Endothelial cell of umbilical vein (primary cell): Measurements from ENCODE around the gene MASP2. TPM values are rescaled to one million over a fixed set of nuclear protein-coding genes. Genes with fewer than 3 reads are reported as not detected.
"Not testable (repeated sequence)": the region's sequence is repeated elsewhere in the genome, so short reads cannot be mapped to it uniquely, and the experiment has no call there.

ENCODE experiments used
- BruUV-seq: library from RNA; stranded (reverse); fragments of 400-500 nt; replicated peaks from 2 replicates; lab custom pipeline; 2021; lab: Mats Ljungman, UMichigan
- CTCF ChIA-PET: fragments of 300-600, 350-600 bp; sonication (Branson Sonifier 250); formaldehyde crosslinking; loops from one replicate; lab custom pipeline; 2021; ENCODE audit warnings: antibody characterized with exemption, inconsistent platforms; lab: Charles Lee
- POLR2A ChIA-PET: fragments of 300-600, 350-600 bp; sonication (Branson Sonifier 250); formaldehyde crosslinking; loops from one replicate; lab custom pipeline; 2021; ENCODE audit warnings: antibody characterized with exemption, inconsistent platforms; lab: Charles Lee
- DNase-seq: peaks from one replicate; pipeline ENCODE4 v3.0.0-alpha.2; 2011; ENCODE audit warnings: low read depth, low spot score
- FAIRE-seq: peaks from 2 replicates; lab custom pipeline; 2011; peaks lifted over from hg19 to GRCh38; lab: Jason Lieb, UNC
- H2AFZ ChIP-seq: 2 replicates; pipeline ENCODE4 v1.6.0; 2012; ENCODE audit warnings: low read depth, low read length, control low read depth, inconsistent platforms
- H3K27ac ChIP-seq: 2 replicates; pipeline ENCODE4 v1.5.1; 2011; ENCODE audit warnings: low read depth, mild to moderate bottlenecking, control low read depth, low read length, moderate library complexity; ENCODE audit not compliant: insufficient read depth
- H3K27me3 ChIP-seq, 2 experiments: 2 replicates each; pipeline versions ENCODE4 v1.6.0 to v1.6.1; 2011; ENCODE audit warnings: low read length in 2 of 2, mixed read lengths in 1 of 2; ENCODE audit not compliant: control insufficient read depth in 2 of 2, insufficient read depth in 2 of 2
- H3K36me3 ChIP-seq, 2 experiments: 2 replicates in 1 of 2; 3 replicates in 1 of 2; pipeline ENCODE4 v1.5.1; 2011; ENCODE audit warnings: low read length in 2 of 2, mild to moderate bottlenecking in 1 of 2, moderate library complexity in 1 of 2; ENCODE audit not compliant: control insufficient read depth in 2 of 2, insufficient read depth in 2 of 2; ENCODE audit errors: extremely low read depth in 1 of 2
- H3K4me1 ChIP-seq: 3 replicates; pipeline ENCODE4 v1.5.1; 2011; ENCODE audit warnings: mild to moderate bottlenecking, low read length; ENCODE audit not compliant: control insufficient read depth, insufficient read depth; ENCODE audit errors: extremely low read depth
- H3K4me2 ChIP-seq: 2 replicates; pipeline ENCODE4 v1.6.1; 2011; ENCODE audit warnings: low read length, control low read depth, mixed read lengths; ENCODE audit not compliant: insufficient read depth
- H3K4me3 ChIP-seq, 3 experiments: fragments of 200-600 bp in 1 of 3; sonication (generic), shearing (Covaris generic) in 1 of 3; replicated peaks in 1 of 3; 2 replicates each; pipeline ENCODE4 v1.5.1; 2011 to 2016; ENCODE audit warnings: control low read depth in 3 of 3, low read length in 3 of 3, mild to moderate bottlenecking in 2 of 3, inconsistent platforms in 1 of 3, low read depth in 1 of 3, moderate library complexity in 1 of 3; ENCODE audit not compliant: insufficient read depth in 1 of 3
- H3K79me2 ChIP-seq: 2 replicates; pipeline ENCODE4 v1.6.0; 2012; ENCODE audit warnings: low read length, inconsistent platforms; ENCODE audit not compliant: control insufficient read depth, insufficient read depth
- H3K9ac ChIP-seq: replicated peaks from 2 replicates; pipeline ENCODE3; 2011; ENCODE audit warnings: low read length, control low read depth; ENCODE audit not compliant: insufficient read depth; ENCODE audit errors: extremely low read depth
- H3K9me1 ChIP-seq: replicated peaks from 3 replicates; pipeline ENCODE4 v1.6.0; 2011; ENCODE audit warnings: mild to moderate bottlenecking, low read length; ENCODE audit not compliant: control insufficient read depth, insufficient read depth; ENCODE audit errors: extremely low read depth
- H3K9me3 ChIP-seq: replicated peaks from 2 replicates; pipeline ENCODE4 v1.5.1; 2012; ENCODE audit warnings: low read length, inconsistent platforms; ENCODE audit not compliant: control insufficient read depth, insufficient read depth
- H4K20me1 ChIP-seq: replicated peaks from 2 replicates; pipeline ENCODE3; 2011; ENCODE audit warnings: mild to moderate bottlenecking, low read length; ENCODE audit not compliant: control insufficient read depth, insufficient read depth; ENCODE audit errors: extremely low read depth
- CTCF ChIP-seq, 2 donors: IDR thresholded peaks; 1 replicate in 1 of 2; 2 replicates in 1 of 2; pipeline ENCODE4 v1.5.1; 2011; ENCODE audit warnings: low read length in 2 of 2, mild to moderate bottlenecking in 2 of 2, moderate library complexity in 2 of 2, control low read depth in 1 of 2, inconsistent platforms in 1 of 2, low read depth in 1 of 2; ENCODE audit not compliant: insufficient read depth in 1 of 2; ENCODE audit errors: extremely low read depth in 1 of 2
- GATA2 ChIP-seq: IDR thresholded peaks from 2 replicates; pipeline ENCODE4 v1.7.0; 2011; ENCODE audit warnings: low read depth, mild to moderate bottlenecking, moderate library complexity, mixed read lengths, low read length; ENCODE audit not compliant: insufficient read length, insufficient read depth
- POLR2AphosphoS5 ChIP-seq: IDR thresholded peaks from 2 replicates; pipeline ENCODE4 v1.6.1; 2012; ENCODE audit warnings: low read depth, mild to moderate bottlenecking, control low read depth, low read length, moderate library complexity; ENCODE audit not compliant: insufficient read depth
- dilution Hi-C: fragments of 300-500 bp; cut with MboI; formaldehyde crosslinking; loops from one replicate; pipeline ENCODE4 v1.15.0; 2019; ENCODE audit warnings: low sequenced_read_pairs; ENCODE audit not compliant: extremely low pct_ligation_motif_present
- intact Hi-C: fragments of 100-400 bp; cut with micrococcal nuclease; formaldehyde crosslinking; loops from one replicate; pipeline ENCODE4 v1.10.0; 2022
- polyA plus RNA-seq, 4 experiments: library from polyadenylated mRNA; depleted of rRNA in 3 of 4; stranded (reverse) in 3 of 4; unstranded in 1 of 4; fragments of >200 nt; gene quantifications; 2 replicates each; pipeline versions ENCODE4 v1.2.1 to v1.2.3, GENCODE V29; 2011 to 2012; ENCODE audit warnings: missing spikeins in 1 of 4
- total RNA-seq: library from RNA; stranded (reverse); gene quantifications from 2 replicates; pipeline ENCODE4 v1.2.3, GENCODE V29; 2021
- TF ChIP-seq, protein P1 (sequence below): IDR thresholded peaks from 2 replicates; pipeline ENCODE4 v1.6.1; 2011; ENCODE audit not compliant: insufficient read depth, insufficient read length

MASP2 gene
- total and polyA plus RNA-seq, 2 donors (not counting 3 experiments of a cell fraction or from before 2014, with no cell fraction given) = 0.53 TPM; not detected in 1

DNA sequence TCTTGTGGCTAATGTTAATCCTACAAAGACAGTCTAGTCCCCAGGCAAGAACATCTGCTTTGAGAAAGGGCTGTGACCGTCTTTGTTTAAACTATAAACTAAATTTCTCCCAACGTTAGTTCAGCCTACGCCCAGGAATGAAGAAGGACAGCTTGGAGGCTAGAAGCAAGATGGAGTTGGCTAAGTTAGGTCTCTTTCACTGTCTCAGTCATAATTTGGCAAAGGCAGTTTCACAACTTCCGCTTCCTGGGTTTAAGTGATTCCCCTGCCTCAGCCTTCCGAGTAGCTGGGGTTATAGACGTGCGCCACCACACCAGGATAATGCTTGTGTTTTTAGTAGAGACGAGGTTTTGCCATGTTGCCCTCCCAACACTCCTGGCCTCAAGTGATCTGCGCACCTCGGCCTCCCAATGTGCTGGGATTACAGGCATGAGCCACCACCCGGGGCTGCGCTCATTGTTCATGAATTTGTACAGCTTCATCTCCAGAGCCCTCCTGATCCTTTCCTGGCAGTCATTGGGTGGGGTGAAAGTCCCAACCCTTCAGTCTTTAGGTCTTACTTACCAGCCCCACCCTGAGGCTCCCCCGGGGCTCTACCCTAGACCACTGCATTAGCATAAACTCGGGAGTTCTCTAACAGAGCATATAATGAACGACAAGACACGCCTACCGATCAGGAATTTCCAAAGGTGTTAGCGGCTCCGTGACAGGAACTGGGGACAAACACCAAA, 4.9 kb upstream of the MASP2 start:
- Histone ChIP-seq H3K27me3 (no peaks in the 10 kb centered on the region), H3K9me3 (no peaks in the 10 kb centered on the region), H3K36me3 (peaks cover 0 to 9% of the 10 kb centered on the region in 2 experiments), H4K20me1 (no peaks in the 10 kb centered on the region), H3K79me2 (no peaks in the 10 kb centered on the region), H2AFZ (no peak overlapping the region), H3K9me1 (no peaks in the 10 kb centered on the region), H3K27ac (no peak overlapping the region), H3K9ac (no peak overlapping the region), H3K4me2 (no peak overlapping the region), H3K4me1 (no peaks in the 10 kb centered on the region), H3K4me3 (no peak overlapping the region)
- intact Hi-C loops (no loop called here), dilution Hi-C loops (no loop called here)
- TF ChIP-seq, protein P1, sequence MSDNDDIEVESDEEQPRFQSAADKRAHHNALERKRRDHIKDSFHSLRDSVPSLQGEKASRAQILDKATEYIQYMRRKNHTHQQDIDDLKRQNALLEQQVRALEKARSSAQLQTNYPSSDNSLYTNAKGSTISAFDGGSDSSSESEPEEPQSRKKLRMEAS = no peak
- TF ChIP-seq GATA2 (no peak), CTCF (IDR thresholded peaks at IDR 0.05; ENCODE audit: extremely low read depth in 1 of 2, insufficient read depth in 1 of 2, low read depth in 1 of 2, low read length in 2 of 2) (no peak), POLR2AphosphoS5 (no peak)
- no peak for FAIRE-seq
- ChIA-PET CTCF (interaction anchor here (8.5 kb wide), 1 partner anchor 15 kb away, joined by 77 read pairs; no protein-coding TSS in a partner anchor), POLR2A (no interaction called here)
- no peak for DNase-seq
- BruUV-seq = no TSS peak

DNA sequence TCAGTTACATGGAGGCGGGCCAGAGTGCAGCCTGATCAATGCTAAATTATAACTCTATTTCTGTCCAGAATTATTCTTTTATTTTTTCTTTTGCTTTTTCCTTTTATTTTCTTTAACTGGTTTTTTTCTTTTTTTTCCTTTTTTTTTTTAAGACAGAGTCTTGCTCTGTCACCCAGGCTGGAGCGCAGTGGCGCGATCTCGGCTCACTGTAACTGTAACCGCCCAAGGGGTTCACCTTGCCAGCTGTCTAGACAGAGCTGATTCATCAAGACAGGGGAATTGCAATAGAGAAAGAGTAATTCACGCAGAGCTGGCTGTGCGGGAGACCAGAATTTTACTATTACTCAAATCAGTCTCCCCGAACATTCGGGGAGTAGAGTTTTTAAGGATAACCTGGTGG, 4.1 kb upstream of the MASP2 start:
- H3K79me2 ChIP-seq, DNase-seq, H3K27me3 ChIP-seq, H3K9me3 ChIP-seq, dilution Hi-C loops, H2AFZ ChIP-seq, H3K27ac ChIP-seq, H3K36me3 ChIP-seq, H3K4me3 ChIP-seq, H3K4me1 ChIP-seq, H3K9me1 ChIP-seq, H3K4me2 ChIP-seq, intact Hi-C loops, H4K20me1 ChIP-seq, POLR2A ChIA-PET, H3K9ac ChIP-seq, BruUV-seq, FAIRE-seq: not testable (repeated sequence)
- CTCF ChIA-PET = interaction anchor here (0.7 to 8.5 kb wide), 2 partner anchors 14 to 66 kb away, joined by 3 to 77 read pairs; no protein-coding TSS in a partner anchor
